GM21619 (cell line): ENCODE data around the gene NUP88.
"Not testable (repeated sequence)": the region's sequence is repeated elsewhere in the genome, so short reads cannot be mapped to it uniquely, and the experiment has no call there.

Experiments used
- ATAC-seq: cut with Tn5 transposase; IDR thresholded peaks from one replicate; pipeline ENCODE4 v1.9.1; 2021; ENCODE audit not compliant: unreplicated experiment

Gene NUP88

DNA sequence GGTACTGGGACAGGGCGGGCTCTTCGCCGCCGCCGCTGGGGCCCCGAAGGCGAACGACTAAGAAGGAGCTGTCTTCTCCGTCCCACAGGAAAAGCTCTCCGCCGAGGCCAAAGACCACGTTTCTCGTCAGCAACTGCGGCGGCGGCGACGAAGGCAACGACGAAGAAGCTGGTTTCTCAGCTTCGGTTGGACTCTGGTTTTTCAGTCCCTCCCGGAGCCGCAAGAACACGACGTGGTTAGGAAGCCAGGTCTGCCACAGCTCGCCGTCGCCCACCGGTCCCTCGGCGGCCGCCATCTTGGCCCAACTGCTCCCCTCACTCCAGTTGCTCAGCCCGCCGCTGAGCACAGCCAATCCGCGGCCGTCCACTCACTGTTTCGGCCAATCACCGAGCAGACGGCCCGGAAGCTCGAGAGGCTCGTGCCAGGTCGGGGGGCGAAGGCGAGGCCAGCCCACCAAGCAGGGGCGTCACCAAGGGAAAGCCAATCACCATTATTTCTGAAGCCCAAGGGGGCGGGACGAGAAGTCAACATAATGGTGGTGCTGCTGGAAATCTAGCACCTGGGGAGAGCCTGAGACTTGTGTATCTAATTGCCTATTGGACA is at the start of gene NUP88:
NUP88 (minus strand) TSS at position 307 of the 603 bp plus-strand sequence; CDS start at position 295, 12 bp downstream.
- ATAC-seq = peak; percentile 79

DNA sequence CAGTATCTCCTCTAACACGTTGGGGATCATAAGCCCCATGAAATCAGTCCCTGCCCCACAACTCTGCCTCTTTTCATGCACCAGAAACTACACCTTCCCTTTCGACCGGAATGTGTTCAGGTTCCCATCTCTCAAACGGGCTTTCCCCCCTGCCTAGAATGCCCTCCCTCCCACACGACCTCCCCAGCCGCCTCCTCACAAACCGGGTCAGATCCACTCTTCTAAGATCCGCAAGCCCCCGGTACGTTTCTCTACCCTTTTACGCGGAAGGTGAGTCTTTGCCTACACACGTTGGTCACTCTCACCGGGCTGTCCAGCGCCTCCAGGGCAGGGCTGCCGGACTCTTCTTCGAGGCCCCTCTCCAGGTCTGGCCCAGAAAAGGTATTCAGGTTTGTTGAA is 48.6 kb upstream of the NUP88 start:
- ATAC-seq = peak; percentile 5

DNA sequence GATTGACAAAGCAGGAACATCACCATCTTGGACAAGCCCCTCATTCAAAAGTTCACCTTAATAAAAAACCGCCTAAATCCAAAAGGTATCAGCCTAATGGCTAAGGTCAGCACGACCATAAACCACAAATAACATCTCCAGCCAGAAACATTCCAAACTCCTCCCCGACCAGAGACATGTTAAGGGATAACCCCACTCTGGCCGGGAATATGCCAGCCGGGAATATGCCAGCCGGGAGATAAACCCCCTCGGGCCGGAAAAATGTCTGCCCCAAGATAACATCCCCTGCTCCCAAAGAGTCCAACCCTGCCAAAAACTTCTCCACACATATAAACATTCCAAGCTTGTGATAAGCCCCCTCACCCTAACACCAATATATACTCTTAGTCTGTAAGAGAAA is 48.0 kb upstream of the NUP88 start:
- no peak for ATAC-seq

DNA sequence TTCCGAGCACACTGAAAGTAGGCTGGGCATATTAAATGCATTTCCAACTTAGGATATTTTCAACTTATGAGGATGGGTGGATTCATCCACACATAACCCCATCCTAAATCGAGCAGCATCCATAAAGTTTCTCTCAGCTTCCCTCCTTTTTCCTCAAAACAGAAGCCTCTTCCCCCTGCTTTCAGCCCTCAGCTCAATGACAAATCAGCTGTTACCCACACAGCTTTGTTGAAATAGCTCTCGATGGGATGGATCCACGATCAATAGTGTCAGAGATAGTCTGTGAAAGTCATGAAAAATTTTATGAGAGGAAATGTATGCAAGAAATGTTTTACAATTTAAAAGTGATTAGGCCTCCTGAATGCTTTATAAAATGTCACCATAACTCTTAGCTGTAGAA is 46.8 kb upstream of the NUP88 start:
- no peak for ATAC-seq

DNA sequence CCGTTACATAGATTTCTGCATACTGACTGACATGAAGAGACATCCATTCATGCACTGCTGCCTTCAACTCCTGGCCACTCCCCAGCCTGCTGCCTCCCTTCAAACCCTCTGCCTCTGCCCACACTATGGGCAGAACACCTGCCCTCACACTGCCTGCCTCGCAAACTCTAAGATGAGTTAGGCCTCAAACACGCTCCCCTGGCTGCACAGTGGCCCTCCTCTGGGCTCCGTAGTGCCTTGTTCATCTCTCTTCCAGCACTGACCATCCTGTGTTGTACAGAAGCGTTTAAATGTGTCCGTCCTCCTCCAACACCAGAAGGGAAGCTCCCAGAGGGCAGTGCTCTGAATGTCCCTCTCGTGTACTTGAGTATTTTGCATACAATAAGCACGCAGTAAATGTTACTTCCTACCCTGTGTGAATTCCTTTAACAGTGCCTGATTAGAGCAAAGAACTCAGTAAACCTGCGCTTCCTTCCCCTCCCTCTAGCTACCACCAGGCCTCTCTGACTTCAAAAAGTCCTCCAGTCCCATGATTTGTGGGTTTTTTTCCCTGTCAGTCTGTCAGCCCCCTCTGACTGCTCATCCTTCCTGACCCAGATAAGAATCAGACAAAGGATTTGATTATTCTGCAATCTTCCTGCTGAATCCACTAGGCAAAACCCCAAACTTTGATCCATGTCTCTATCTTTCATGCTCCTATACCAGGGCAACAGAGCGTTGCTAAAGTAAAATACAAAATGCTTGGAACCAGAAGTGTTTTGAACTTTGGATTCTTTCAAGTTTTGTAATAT is 45.5 kb upstream of the NUP88 start:
- ATAC-seq = no peak

DNA sequence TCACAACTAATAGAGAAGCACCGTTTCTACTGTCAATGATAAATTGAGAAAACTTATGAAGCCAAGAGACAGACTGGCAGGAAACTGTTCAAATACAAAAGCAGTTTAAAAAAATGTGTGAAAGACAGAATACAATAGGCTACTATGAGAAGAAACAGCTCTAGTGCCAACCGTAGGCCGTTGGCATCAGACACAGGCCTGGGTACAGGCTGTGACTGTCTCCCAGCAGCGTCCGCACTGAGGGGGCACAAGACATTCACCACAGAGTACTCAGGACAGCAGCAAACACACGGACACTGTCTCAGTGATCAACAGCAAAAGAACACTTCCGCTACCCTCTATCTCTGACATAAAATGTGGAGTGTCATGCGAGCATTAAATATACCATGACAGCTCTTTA is 27.3 kb upstream of the NUP88 start:
- no peak for ATAC-seq

DNA sequence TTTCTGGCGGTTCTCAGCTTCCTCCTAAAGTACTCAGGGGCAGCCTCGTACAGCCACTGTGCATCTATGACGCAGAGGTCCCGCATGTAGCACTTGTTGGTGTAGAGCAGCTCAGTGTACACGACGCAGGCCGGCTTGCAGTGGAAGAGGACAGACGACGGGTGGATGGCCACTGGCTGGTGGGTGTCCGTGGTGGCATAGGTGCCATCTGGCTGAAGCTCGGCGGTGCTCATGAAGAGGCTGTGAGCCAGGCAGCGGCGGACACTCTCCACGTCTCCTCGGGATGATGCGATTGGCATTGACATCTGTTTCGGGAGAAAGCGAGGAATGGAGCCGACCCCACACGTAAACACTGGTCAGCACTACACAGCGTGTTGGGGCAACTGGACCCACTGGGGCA is 24.7 kb upstream of the NUP88 start:
- no peak for ATAC-seq

DNA sequence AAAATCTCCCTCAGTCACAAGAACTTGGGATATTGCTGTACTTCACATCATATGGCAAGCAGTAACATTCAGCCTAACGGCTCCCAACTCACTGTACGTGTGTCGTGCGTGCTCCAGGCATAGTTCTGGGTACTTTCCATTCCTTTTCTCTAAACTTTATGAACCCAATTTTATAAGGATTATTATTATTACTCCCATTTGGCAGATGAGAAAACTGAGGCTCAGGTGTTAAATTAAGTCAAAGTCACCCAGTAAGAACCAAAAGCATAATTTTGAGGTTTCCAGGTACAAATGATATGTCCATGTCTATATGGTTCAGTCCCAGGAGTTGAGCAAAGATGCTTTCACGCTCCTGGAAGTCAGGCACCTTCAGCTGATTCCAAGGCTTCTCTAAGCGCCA is 24.3 kb upstream of the NUP88 start:
- ATAC-seq = no peak

DNA sequence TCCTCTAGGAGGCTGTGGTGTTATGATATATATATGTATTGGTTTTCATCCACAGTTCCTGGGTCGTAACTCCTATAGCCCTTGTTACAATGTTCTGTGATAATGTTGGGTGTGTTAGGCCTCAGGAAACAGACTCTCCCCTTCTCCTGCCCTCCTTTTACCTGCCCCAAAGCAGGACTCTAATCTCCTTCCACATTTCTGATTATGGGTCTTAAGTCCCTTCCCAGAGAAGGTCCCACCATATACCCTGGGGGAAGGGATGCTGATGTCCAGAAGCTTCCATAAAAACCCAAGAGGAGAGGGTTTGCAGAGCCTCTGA is 19.9 kb upstream of the NUP88 start:
- no peak for ATAC-seq

DNA sequence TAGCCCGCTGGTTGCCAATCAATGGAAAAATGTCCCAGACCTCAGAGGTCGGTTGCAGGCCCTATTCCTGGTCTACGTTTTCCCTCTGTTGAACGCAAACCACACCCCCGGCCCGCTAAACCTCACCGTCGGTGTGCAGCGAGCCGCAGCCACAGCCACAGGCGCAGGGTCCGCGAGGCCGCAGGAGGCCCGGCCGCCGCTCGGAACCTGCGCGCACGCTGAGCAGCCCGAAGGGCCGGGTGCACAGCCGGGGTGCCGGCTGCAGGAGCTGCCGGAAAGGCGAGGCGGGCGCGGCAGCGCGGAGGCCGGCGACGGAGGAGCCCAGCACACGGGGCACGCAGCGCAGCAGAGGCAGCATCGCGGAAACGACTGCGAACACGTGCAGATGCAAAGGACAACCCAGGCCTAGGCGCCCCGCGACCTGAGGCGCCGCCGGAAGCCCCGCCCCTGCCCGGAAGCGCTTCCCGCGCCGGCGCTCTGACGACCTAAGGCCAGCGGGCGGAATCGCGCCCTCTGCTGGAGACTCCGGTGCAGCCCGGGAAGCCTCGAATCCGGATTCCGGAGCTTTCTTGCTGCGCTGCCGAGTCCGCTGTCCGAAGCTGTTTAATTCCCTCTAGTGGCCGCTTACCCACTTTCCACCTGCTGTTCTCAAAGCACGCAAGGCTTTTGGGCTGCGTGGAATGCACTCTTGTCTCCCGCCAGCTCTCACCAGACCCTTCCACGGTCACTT is 19.4 kb upstream of the NUP88 start, which contains the start of gene C1QBP:
C1QBP (minus strand) TSS at position 440 of the 730 bp plus-strand sequence; CDS start at position 358, 82 bp downstream.
- ATAC-seq = peak; percentile 74

DNA sequence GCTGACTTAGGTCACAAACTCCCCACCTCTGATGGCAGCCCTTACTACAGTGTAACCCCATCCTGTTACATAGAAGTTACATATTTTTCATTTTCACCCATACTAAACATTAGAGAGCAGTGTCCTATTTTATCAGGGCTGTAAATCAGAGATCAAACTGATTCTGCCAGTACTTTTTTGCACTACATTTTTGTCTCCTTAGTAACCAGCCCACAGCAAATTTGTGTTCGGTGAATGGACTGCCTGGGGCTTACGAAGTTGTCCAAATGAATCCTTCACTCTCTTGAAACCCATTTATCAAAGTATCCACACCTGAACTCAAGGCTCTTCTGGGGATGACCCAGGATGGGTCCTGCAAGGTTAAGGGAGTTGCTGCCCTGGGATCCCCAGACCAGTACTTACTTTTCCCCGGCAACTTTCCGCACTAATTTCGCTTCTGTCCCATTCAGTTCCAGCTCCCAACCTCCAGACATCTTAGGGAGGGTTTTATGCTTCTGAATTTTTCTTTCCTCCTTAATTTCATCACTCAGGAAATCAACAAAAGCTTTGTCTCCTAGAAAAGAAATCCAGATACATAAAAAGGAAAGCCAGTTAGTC is 18.4 kb upstream of the NUP88 start:
- ATAC-seq = no peak

DNA sequence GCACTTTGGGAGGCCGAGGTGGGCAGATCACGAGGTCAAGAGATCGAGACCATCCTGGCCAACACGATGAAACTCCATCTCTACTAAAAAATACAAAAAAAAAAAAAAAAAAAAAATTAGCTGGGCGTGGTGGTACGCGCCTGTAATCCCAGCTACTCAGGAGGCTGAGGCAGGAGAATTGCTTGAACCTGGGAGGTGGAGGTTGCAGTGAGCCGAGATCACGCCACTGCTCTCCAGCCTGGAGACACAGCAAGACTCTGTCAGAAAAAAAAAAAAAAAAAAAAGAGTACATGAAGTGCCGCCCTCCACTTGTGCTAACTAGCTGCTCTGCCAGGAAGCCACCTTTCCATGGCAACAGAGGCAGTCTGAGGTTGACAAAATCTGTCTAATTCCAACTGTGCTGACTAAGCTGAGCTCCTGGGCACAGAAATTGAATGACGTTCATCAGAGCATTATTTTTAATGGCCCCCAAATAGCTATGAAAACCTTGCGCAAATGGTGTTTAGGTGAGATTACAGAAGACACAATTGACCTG is 16.4 kb upstream of the NUP88 start:
- ATAC-seq = not testable (repeated sequence)

DNA sequence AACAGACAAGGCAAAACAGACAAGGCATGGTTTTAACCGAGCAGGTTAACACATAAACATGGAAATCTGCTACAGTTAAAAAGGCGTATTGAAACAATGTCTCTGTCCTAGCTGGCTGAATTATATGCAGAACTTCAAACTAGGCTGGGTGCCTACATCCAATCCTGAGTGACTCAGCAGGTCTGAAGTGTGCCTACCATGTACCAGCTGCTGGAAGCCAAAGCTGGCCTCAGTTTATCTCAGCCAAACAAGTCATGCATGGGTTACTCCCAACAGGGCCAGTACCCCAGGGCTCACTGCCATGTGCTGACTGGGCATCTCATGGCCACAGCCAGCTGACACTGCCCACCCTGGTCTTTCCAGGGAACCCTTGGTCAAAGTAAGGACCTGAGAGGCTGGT is 15.5 kb upstream of the NUP88 start:
- ATAC-seq = no peak

DNA sequence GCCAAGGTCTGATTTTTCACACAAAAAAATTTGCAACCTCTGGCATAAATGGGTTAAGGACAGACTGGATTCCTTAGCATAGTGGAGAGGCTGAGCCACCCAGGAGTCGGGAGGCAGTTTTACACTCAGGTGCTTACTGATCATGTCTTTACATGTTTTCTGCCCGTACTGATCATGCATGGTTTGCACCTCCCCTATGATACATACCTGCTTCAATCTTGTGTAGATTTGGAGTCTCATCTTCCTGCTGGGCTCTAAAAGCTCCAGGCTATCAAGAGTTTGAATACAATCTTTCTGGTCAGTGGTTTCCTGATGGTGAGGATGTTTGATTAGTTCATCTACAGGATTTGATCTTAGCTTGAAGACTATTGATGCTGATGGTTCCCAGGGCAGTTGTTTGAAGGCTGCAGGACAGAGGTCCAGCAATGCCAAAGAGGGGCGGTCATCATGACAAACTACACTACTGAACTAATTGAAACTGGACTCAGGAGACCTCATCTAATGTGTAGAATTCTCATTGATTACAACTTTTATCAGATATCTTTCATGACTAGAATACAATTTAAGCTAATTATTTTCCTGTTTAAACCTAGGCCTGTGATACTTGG is 12.6 kb upstream of the NUP88 start:
- no peak for ATAC-seq

DNA sequence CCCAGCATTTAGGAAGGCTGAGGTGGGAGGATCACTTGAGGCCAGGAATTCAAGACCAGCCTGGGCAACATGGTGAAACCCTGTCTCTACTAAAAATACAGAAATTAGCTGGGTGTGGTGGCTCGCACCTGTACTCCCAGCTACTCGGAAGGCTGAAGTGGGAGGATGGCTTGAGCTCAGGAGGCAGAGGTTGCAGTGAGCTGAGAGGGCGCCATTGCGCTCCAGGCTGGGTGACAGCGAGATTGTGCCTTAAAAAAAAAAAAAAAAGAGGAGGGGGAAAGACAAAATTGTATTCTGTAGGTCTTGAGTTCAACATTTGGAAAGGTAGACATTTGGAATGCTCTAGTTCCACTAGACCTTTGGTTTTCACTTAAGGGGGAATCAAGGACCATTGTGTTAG is 11.8 kb upstream of the NUP88 start:
- ATAC-seq = not testable (repeated sequence)

DNA sequence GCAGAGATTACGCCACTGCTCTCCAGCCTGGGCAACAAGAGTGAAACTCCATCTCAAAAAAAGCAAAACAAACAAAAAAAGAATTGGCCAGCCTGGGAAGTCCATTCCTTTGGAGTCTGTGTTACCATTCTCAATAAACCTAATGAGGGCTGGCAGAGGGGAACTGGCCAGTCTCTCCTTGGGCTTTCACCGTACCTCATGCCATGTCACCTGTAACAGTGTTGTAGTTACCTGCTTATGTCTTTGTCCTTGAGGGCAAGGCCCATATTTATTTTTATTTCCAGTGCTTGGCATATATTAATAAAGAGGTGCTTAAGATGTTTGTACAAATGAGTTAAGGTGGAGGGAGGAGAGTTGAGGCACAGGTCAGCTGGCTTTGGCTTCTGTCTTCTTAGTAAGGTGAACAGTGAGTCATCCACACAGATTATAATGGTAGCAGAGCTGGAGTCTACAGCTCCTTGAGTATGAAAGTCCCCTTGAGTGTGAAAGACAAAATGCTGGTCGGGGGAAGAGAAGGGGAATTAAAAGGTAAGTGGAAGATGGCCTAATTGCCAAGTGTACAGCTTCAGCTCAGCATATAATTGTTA is 11.0 kb upstream of the NUP88 start:
- ATAC-seq = no peak

DNA sequence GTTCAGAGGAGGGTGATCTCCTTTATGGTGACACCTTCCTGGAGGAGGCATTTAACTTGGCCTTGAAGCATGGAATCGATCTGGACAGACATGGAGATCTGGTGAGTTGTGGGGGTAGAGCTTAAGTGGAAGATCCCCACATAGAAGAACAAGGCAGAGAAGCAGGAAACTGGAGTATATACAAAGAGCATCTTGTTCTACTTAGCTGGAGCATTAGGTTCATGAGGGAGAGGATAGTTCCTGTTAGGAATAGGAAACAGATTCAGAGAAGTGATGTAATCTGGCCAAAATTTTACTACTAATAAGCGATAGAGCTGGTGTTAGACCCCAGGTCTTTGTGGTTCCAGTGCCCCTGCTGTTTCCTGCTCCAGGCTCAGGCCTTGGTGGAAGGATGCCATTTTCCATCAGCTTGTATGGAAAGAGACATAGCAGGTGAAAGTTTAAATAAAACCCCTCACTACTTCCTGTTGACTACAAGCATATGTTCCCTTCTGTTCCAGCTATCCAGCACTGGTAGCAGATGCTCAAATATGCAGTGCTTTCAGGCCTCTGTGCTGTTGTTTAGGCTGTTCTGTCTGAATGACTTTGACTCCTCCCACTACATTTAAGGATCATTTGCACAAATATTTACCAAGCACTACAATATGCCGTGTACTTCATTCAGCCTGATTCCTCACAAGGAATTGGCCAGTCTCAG is 9.9 kb upstream of the NUP88 start:
- no peak for ATAC-seq

DNA sequence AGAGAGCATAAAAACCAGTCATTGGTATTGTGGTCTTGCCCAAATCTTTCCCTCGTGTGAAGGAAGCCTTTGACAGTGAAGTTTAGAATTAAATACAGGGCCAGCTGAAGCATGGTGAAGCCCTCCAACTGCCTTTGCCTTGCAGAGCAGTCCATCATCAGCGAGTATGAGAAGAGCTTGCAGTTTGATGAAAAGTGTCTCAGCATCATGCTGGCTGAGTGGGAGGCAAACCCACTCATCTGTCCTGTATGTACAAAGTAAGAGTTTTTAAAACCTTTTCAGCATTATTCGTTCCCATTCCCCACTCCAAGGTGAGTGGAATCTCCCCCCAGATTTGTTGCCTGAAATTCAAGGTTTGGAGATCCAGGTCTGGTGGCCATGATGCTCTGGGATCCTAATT is 6.4 kb upstream of the NUP88 start:
- no peak for ATAC-seq

DNA sequence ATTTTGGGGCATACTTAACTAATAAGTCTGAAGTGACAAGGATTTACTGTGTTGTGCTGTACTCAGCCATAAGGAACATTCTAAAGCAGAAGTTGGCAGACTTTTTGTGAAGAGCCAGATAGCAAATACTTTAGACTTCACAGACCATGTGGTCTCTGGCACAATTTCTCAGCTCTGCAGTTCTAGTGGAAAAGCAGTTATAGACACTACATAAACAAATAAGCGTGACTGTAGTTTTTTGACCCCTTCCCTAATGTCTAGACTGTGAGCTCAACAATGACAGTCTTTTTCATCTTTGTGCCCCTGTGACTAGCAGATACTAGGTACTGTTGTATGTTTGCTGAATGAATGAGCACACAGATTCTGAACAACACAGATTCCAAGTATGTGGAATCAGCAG is 5.4 kb upstream of the NUP88 start:
- no peak for ATAC-seq

DNA sequence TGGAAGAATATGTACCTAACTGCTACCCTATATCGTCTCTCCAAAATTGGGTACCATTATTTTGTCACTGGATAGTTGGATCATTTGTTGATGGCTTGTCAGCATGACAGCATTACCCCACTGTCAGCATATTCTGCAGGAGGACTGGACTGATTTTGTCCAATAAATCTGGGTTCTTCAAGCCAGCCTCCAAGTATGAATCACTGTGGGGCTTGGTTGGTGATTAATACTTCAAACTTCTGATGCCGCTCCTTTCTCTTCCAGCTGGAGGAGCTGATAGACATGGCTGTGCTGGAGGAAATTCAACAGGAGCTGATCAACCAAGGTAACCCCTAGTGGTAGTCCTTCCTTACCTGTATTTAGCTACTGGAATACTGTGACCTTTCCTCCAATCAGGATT is 3.0 kb upstream of the NUP88 start:
- no peak for ATAC-seq
